ENCODE results near the gene CDK14.

CDK14 gene

DNA sequence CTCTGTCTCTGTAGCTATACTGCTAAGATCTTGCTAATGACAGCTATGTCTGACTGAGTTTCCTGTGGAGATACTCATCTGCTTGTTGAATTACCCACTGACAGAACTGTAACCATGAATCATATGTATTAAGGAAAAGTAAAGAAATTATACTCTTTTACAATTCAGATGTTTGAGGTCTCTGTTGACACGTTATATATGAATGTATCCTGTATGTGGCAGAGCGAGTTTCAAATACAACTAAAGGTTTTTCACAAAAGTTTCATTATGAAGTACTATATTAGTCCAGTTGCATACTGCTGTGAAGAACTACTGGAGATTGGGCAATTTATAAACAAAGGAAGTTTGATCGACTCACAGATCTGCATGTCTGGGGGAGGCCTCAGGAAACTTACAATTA is 232.5 kb downstream of the CDK14 start:
- in situ Hi-C loops (cut with MboI; ENCODE audit: low pct_unique_long_range_greater_than_20kb, low sequenced_read_pairs, unreplicated experiment) = no loop called here
- no peak for DNase-seq (ENCODE audit: low spot score)
- TF ChIP-seq, protein P1, sequence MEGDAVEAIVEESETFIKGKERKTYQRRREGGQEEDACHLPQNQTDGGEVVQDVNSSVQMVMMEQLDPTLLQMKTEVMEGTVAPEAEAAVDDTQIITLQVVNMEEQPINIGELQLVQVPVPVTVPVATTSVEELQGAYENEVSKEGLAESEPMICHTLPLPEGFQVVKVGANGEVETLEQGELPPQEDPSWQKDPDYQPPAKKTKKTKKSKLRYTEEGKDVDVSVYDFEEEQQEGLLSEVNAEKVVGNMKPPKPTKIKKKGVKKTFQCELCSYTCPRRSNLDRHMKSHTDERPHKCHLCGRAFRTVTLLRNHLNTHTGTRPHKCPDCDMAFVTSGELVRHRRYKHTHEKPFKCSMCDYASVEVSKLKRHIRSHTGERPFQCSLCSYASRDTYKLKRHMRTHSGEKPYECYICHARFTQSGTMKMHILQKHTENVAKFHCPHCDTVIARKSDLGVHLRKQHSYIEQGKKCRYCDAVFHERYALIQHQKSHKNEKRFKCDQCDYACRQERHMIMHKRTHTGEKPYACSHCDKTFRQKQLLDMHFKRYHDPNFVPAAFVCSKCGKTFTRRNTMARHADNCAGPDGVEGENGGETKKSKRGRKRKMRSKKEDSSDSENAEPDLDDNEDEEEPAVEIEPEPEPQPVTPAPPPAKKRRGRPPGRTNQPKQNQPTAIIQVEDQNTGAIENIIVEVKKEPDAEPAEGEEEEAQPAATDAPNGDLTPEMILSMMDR (IDR thresholded peaks at IDR 0.05; ENCODE audit: extremely low read depth, insufficient read depth, missing control alignments) = no peak

DNA sequence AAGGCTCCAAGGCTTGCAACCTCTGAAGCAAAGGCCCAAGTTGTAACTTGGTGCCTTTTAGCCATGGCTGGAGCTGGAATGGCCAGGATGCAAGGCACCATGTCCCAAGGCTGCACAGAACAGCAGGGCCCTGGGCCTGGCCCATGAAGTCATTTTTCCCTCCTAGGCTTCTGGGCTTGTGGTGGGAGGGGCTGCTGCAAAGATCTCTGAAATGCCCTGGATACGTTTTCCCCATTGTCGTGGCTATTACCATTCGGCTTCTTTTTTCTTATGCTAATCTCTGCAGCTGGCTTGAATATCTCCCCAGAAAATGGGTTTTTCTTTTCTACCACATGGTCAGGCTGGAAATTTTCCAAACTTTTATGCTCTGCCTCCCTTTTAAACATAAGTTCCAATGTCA is 234.2 kb downstream of the CDK14 start:
- in situ Hi-C loops (cut with MboI; ENCODE audit: low pct_unique_long_range_greater_than_20kb, low sequenced_read_pairs, unreplicated experiment) = no loop called here
- DNase-seq (ENCODE audit: low spot score) = no peak

DNA sequence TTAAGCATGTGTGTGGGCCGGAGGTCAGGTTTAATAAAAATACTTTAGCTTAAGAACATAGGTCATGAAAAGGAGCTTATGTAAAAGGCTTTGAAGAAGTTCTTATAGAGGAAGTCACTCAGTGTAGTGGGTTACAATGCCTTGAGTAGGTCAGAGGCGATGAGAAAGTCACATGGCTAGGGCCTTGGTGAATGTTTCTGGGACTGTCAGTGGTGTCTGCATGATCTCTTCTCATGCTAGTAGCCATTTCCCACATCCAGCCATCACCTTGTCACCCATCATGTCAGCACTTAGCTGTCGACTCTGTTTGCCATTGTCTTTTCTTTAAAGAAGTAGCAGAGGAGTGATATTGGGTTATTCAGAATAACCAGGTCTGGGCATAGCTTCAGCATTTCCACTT is 236.6 kb downstream of the CDK14 start:
- no peak for DNase-seq (ENCODE audit: low spot score)
- TF ChIP-seq, protein P1 (IDR thresholded peaks at IDR 0.05; ENCODE audit: extremely low read depth, insufficient read depth, missing control alignments) = no peak

More for the DNA sequence above, 234.2 kb downstream of the CDK14 start:
- TF ChIP-seq, protein P1 (IDR thresholded peaks at IDR 0.05; ENCODE audit: extremely low read depth, insufficient read depth, missing control alignments) = no peak

DNA sequence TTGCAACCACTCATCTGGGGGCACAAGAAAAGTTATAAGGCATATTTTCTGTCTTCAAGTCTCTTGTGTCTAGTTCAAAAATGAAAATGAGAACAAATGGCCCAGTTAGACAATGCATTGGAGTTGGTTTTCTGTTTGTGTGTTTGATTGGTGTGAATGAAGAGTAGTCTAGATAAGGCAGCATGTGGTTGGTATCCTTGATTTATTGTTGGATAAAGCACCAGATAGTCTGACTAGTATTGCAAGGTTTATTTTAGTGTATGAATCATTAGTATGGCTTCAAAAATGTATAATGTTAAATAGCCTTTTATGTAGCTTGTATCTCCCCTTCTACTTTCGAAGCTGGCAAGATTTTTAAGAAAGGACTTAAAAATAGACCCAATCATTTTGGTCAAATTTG is 237.3 kb downstream of the CDK14 start:
- TF ChIP-seq, protein P1 (IDR thresholded peaks at IDR 0.05; ENCODE audit: extremely low read depth, insufficient read depth, missing control alignments) = no peak
- in situ Hi-C loops (cut with MboI; ENCODE audit: low pct_unique_long_range_greater_than_20kb, low sequenced_read_pairs, unreplicated experiment) = no loop called here
- DNase-seq (ENCODE audit: low spot score) = no peak

More for the DNA sequence above, 236.6 kb downstream of the CDK14 start:
- in situ Hi-C loops (cut with MboI; ENCODE audit: low pct_unique_long_range_greater_than_20kb, low sequenced_read_pairs, unreplicated experiment) = no loop called here

DNA sequence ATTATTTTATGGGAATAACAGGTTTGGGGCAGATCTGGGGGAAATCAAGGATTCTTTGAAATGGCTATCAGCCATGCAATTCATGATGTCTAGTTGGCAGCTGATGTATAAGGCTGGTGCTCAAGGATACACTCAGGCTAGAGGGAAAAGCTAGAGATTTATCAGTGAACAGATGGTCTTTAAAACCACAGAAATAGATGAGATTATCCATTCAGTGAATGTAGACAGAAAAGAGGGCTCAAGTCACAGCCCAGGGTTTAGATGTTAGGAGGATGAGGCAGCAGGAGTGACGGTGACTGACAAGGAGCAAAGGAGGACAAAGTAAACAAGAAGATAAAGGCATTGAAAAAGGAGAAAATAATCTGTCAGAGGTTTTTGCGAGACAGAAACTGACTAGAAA is 238.7 kb downstream of the CDK14 start:
- TF ChIP-seq, protein P1 (IDR thresholded peaks at IDR 0.05; ENCODE audit: extremely low read depth, insufficient read depth, missing control alignments) = no peak
- DNase-seq (ENCODE audit: low spot score) = no peak

DNA sequence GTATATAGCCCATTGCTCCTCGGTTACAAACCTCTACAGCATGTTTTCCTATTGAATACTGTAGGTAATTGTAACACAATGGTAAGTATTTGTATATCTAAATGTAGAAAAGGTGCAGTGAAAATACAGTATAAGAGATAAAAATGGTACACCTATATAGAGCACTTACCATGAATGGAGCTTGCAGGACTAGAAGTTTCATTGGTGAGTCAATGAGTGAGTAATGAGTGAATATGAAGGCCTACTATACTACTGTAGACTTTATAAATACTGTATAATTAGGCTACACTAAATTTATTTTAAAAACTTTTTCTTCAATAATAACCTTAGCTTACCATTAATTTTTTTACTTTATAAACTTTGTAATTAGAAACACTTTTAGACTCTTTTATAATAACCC is 239.7 kb downstream of the CDK14 start:
- no peak for DNase-seq (ENCODE audit: low spot score)
- in situ Hi-C loops (cut with MboI; ENCODE audit: low pct_unique_long_range_greater_than_20kb, low sequenced_read_pairs, unreplicated experiment) = no loop called here
- TF ChIP-seq, protein P1 (IDR thresholded peaks at IDR 0.05; ENCODE audit: extremely low read depth, insufficient read depth, missing control alignments) = no peak

More for the DNA sequence above, 238.7 kb downstream of the CDK14 start:
- in situ Hi-C loops (cut with MboI; ENCODE audit: low pct_unique_long_range_greater_than_20kb, low sequenced_read_pairs, unreplicated experiment) = no loop called here

DNA sequence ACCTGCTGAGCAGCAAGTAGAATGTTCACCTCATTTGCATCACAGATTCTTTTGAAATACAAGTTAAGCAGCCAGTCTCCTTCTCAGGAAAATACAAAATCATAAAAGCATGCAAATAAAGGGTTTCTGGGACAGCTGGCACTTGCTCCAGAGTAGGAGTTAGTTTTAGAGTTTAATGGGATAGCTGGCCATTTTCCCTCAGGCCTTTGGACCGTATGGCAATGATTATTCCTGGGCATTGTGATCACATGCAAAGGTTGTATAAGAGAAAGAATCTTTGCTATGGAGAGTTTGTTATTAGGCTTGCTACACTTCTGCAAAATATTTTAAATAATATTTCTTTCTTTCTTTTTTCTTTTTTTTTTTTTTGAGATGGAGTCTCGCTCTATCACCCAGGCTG is 240.8 kb downstream of the CDK14 start:
- no peak for DNase-seq (ENCODE audit: low spot score)
- TF ChIP-seq, protein P1 (IDR thresholded peaks at IDR 0.05; ENCODE audit: extremely low read depth, insufficient read depth, missing control alignments) = no peak
- in situ Hi-C loops (cut with MboI; ENCODE audit: low pct_unique_long_range_greater_than_20kb, low sequenced_read_pairs, unreplicated experiment) = no loop called here
